CD4-positive, alpha-beta T cell (primary cell): Measurements from ENCODE around the gene BMI1. TPM values are rescaled to one million over a fixed set of nuclear protein-coding genes. Genes with fewer than 3 reads are reported as not detected.
A peak's percentile ranks its signal among the peaks of the same experiment; 100 is the strongest.

Experiments
- ATAC-seq: fragments of 200-7000 bp; cut with Tn5 transposase; one replicate; pipeline ENCODE4 v1.10.0; 2022; ENCODE audit warnings: mild to moderate bottlenecking; ENCODE audit not compliant: poor library complexity
- CTCF ChIA-PET: fragments of 350-600 bp; sonication (Branson Sonifier 250); formaldehyde crosslinking; loops from one replicate; lab custom pipeline; 2021; ENCODE audit warnings: antibody characterized with exemption, inconsistent platforms; lab: Charles Lee
- POLR2A ChIA-PET: fragments of 350-600 bp; sonication (Branson Sonifier 250); formaldehyde crosslinking; loops from one replicate; lab custom pipeline; 2021; ENCODE audit warnings: antibody characterized with exemption, inconsistent platforms; lab: Charles Lee
- DNase-seq, 14 experiments: peaks; one replicate each; pipeline ENCODE4 v3.0.0-alpha.2; 2013 to 2020; ENCODE audit warnings: mixed read lengths in 2 of 14
- H3K27ac ChIP-seq, 2 donors: one replicate each; pipeline versions ENCODE4 v1.5.1 to v1.7.0; 2013; ENCODE audit warnings: low read length in 2 of 2, low read depth in 1 of 2, mild to moderate bottlenecking in 1 of 2
- H3K27me3 ChIP-seq, 2 experiments: 1 replicate in 1 of 2; 2 replicates in 1 of 2; pipeline versions ENCODE4 v1.6.1 to v1.7.0; 2013; ENCODE audit warnings: low read length in 2 of 2, control low read depth in 1 of 2, mild to moderate bottlenecking in 1 of 2, moderate library complexity in 1 of 2; ENCODE audit not compliant: insufficient read depth in 2 of 2, control insufficient read depth in 1 of 2
- H3K36me3 ChIP-seq: one replicate; pipeline ENCODE4 v1.6.1; 2013; ENCODE audit warnings: low read length, control low read depth; ENCODE audit not compliant: insufficient read depth
- H3K4me1 ChIP-seq: one replicate; pipeline ENCODE4 v1.6.1; 2013; ENCODE audit warnings: low read length, control low read depth; ENCODE audit not compliant: insufficient read depth
- H3K4me3 ChIP-seq: one replicate; pipeline ENCODE4 v1.5.1; 2013; ENCODE audit warnings: mild to moderate bottlenecking, low read length, moderate library complexity
- H3K9me3 ChIP-seq, 2 experiments: 1 replicate in 1 of 2; 2 replicates in 1 of 2; pipeline versions ENCODE4 v1.6.1 to v1.7.0; 2013; ENCODE audit warnings: low read length in 2 of 2, mild to moderate bottlenecking in 2 of 2, control low read depth in 1 of 2, moderate library complexity in 1 of 2; ENCODE audit not compliant: control insufficient read depth in 1 of 2, insufficient read depth in 1 of 2
- H3K27ac Mint-ChIP-seq: one replicate; pipeline ENCODE4 v1.8.0; 2020; ENCODE audit warnings: mixed read lengths
- H3K27me3 Mint-ChIP-seq: one replicate; pipeline ENCODE4 v1.8.0; 2021; ENCODE audit warnings: mixed read lengths
- H3K36me3 Mint-ChIP-seq: one replicate; pipeline ENCODE4 v1.8.0; 2021; ENCODE audit warnings: low read depth, mixed read lengths
- H3K4me1 Mint-ChIP-seq: one replicate; pipeline ENCODE4 v1.8.0; 2021; ENCODE audit warnings: low read depth, mixed read lengths
- H3K4me3 Mint-ChIP-seq: one replicate; pipeline ENCODE4 v1.8.0; 2020; ENCODE audit warnings: mild to moderate bottlenecking, mixed read lengths
- H3K9me3 Mint-ChIP-seq: one replicate; pipeline ENCODE4 v1.8.0; 2020; ENCODE audit warnings: mixed read lengths
- CTCF ChIP-seq: fragments of 200-600 bp; IDR thresholded peaks from one replicate; pipeline ENCODE4 v1.8.0; 2022; ENCODE audit warnings: antibody characterized with exemption, mild to moderate bottlenecking
- intact Hi-C, 2 experiments: fragments of 100-400 bp; cut with DNase I in 1 of 2; cut with micrococcal nuclease in 1 of 2; formaldehyde crosslinking; loops; one replicate each; pipeline versions ENCODE4 v1.15.1 to v1.9.0; 2023 to 2025; cut with DNase I, micrococcal nuclease
- total RNA-seq, 174 experiments: library from RNA in 2 of 174; stranded (reverse) in 2 of 174; gene quantifications; one replicate each; pipeline ENCODE4 v1.2.3 and lab custom pipeline; 2021 to 2026

Gene BMI1
- total RNA-seq, 2 experiments from 2014 or later: 65.4 to 69.3 TPM

- no peaks in the 10 kb centered on the region for H3K36me3 ChIP-seq
- H3K9me3 ChIP-seq: peaks cover 18 to 26% of the 10 kb centered on the region in 2 experiments
- H3K4me3 ChIP-seq: peak within 1 kb of the TSS; percentile 11
- H3K4me1 ChIP-seq: peaks cover 18% of the 10 kb centered on the region
- no peak within 1 kb of the TSS for H3K27ac ChIP-seq
- intact Hi-C loops: loop anchor here in 1 of 2 experiments (5.0 kb wide), 1 partner anchor 92 kb away; no protein-coding TSS in a partner anchor
- POLR2A ChIA-PET: interaction anchor here (1.6 to 3.8 kb wide), 3 partner anchors 29 to 820 kb away, joined by 4 to 26 read pairs (median 9); partner anchors contain the start of genes COMMD3 and SKIDA1
- TF ChIP-seq CTCF: no peak
- CTCF ChIA-PET: interaction anchor here (0.9 to 1.3 kb wide), 3 partner anchors 14 to 850 kb away, joined by 3 to 4 read pairs (median 3); no protein-coding TSS in a partner anchor
- peak within 1 kb of the TSS; percentile 32 for H3K4me3 Mint-ChIP-seq
- H3K27me3 Mint-ChIP-seq: peaks cover 73% of the 10 kb centered on the region
- peaks cover 8% of the 10 kb centered on the region for H3K9me3 Mint-ChIP-seq
- H3K36me3 Mint-ChIP-seq: no peaks in the 10 kb centered on the region
- H3K27ac Mint-ChIP-seq: peak within 1 kb of the TSS; percentile 11
- ATAC-seq (no peak), DNase-seq (peak in 6 of 14 experiments; percentile 12 to 79 (median 36))
- H3K4me1 Mint-ChIP-seq: peaks cover 16% of the 10 kb centered on the region
- H3K27me3 ChIP-seq: peaks cover 38 to 69% of the 10 kb centered on the region in 2 experiments
Measured at GRCh38 chr10:22345301-22346095, 24.6 kb downstream of the BMI1 start, which contains the start of gene SPAG6. TSS of gene SPAG6 (plus strand) at chr10:22345496. CDS start at chr10:22345612, 116 bp downstream.

DNA sequence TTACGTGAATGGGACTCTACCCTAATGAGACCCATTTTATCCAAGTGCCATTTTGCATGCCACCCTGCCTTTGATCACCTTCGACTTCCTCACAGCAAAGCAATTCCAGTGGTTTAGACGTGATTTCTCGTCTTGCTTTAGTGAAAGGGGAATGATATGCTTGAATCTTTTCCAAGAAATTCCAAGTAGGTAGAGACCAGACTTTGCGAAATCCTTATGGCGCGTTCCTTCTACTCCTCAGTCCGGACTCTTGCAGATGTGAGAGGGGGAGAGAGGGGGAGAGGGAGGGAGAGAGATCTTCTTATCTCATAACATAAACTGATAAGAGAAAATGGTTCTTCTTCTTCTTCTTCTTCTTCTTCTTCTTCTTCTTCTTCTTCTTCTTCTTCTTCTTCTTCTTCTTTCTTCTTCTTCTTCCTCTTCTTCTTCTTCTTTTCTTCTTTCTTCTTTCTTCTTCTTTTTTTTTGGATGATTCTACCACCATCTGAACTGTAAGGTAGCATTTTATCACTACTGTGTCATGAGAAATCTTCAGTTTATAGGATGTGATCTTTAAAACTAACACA, 25.3 kb downstream of the BMI1 start:
- Mint-ChIP-seq H3K27ac (peak overlapping the region; percentile 11), H3K4me3 (peak overlapping the region; percentile 18), H3K27me3 (peaks cover 72% of the 10 kb centered on the region), H3K9me3 (peaks cover 8% of the 10 kb centered on the region), H3K4me1 (peaks cover 16% of the 10 kb centered on the region), H3K36me3 (no peaks in the 10 kb centered on the region)
- no peak for TF ChIP-seq CTCF
- peaks cover 35 to 65% of the 10 kb centered on the region in 2 experiments for H3K27me3 ChIP-seq
- DNase-seq: no peak
- no peak for ATAC-seq
- H3K4me3 ChIP-seq: no peak overlapping the region
- ChIA-PET POLR2A (interaction anchor here (0.6 to 1.9 kb wide), 2 partner anchors 30 to 33 kb away, joined by 3 to 9 read pairs; partner anchors contain the start of gene COMMD3), CTCF (interaction anchor here (1.3 kb wide), 1 partner anchor 850 kb away, joined by 4 read pairs; no protein-coding TSS in a partner anchor)
- peaks cover 15% of the 10 kb centered on the region for H3K4me1 ChIP-seq
- H3K36me3 ChIP-seq: no peaks in the 10 kb centered on the region
- intact Hi-C loops: loop anchor here in 1 of 2 experiments (5.0 kb wide), 1 partner anchor 91 kb away; no protein-coding TSS in a partner anchor
- peaks cover 17 to 26% of the 10 kb centered on the region in 2 experiments for H3K9me3 ChIP-seq
- no peak overlapping the region for H3K27ac ChIP-seq

GRCh38 chr10:22349755-22350154, 28.9 kb downstream of the BMI1 start:
- Mint-ChIP-seq H3K4me3 (no peak overlapping the region), H3K36me3 (no peaks in the 10 kb centered on the region), H3K9me3 (peaks cover under 1% of the 10 kb centered on the region), H3K27me3 (peaks cover 42% of the 10 kb centered on the region), H3K4me1 (peaks cover 2% of the 10 kb centered on the region), H3K27ac (no peak overlapping the region)
- no peak for TF ChIP-seq CTCF
- Histone ChIP-seq H3K36me3 (no peaks in the 10 kb centered on the region), H3K27ac (no peak overlapping the region), H3K4me3 (no peak overlapping the region), H3K27me3 (peaks cover 14 to 29% of the 10 kb centered on the region in 2 experiments), H3K9me3 (peaks cover 3 to 14% of the 10 kb centered on the region in 2 experiments), H3K4me1 (peaks cover 11% of the 10 kb centered on the region)
- DNase-seq (no peak), ATAC-seq (no peak)
- POLR2A ChIA-PET: interaction anchor here (1.2 to 1.8 kb wide), 2 partner anchors 10 to 87 kb away, joined by 6 to 8 read pairs; no protein-coding TSS in a partner anchor
- CTCF ChIA-PET: interaction anchor here (0.7 to 1.4 kb wide), 3 partner anchors 10 to 854 kb away, joined by 3 to 4 read pairs (median 3); no protein-coding TSS in a partner anchor
- intact Hi-C loops: loop anchor here in 1 of 2 experiments (5.0 kb wide), 1 partner anchor 88 kb away; no protein-coding TSS in a partner anchor
